H9 (cell line): Measurements from ENCODE around the gene TGDS. TPM values are rescaled to one million over a fixed set of nuclear protein-coding genes. Genes with fewer than 3 reads are reported as not detected.

Source experiments
- DNase-seq: peaks from one replicate; pipeline ENCODE4 v3.0.0-alpha.2; 2017
- H2AFZ ChIP-seq: one replicate; pipeline ENCODE4 v1.6.1; 2013; ENCODE audit warnings: mild to moderate bottlenecking, low read length, control low read depth, moderate library complexity
- H2AK5ac ChIP-seq: 2 replicates; pipeline ENCODE4 v1.6.1; 2013; ENCODE audit warnings: low read length, control low read depth, mixed read lengths; ENCODE audit not compliant: insufficient read length
- H2BK120ac ChIP-seq: one replicate; pipeline ENCODE4 v1.6.1; 2013; ENCODE audit warnings: low read depth, mild to moderate bottlenecking, low read length, control low read depth, inconsistent platforms; ENCODE audit not compliant: poor library complexity, severe bottlenecking
- H2BK12ac ChIP-seq: 2 replicates; pipeline ENCODE4 v1.6.1; 2013; ENCODE audit warnings: low read length, control low read depth, mixed read lengths, low read depth; ENCODE audit not compliant: insufficient read length
- H2BK15ac ChIP-seq: 2 replicates; pipeline ENCODE4 v1.6.1; 2013; ENCODE audit warnings: low read depth, low read length, control low read depth
- H2BK20ac ChIP-seq: one replicate; pipeline ENCODE4 v1.6.1; 2013; ENCODE audit warnings: low read depth, mild to moderate bottlenecking, low read length, control low read depth, inconsistent platforms; ENCODE audit not compliant: poor library complexity, severe bottlenecking
- H2BK5ac ChIP-seq: 2 replicates; pipeline ENCODE4 v1.6.1; 2013; ENCODE audit warnings: low read length, control low read depth, mixed read lengths; ENCODE audit not compliant: insufficient read length
- H3K14ac ChIP-seq: 2 replicates; pipeline ENCODE4 v1.6.1; 2013; ENCODE audit warnings: low read length, control low read depth; ENCODE audit not compliant: insufficient read depth
- H3K18ac ChIP-seq: 2 replicates; pipeline ENCODE4 v1.6.1; 2013; ENCODE audit warnings: low read depth, mild to moderate bottlenecking, mixed read lengths, low read length, control low read depth; ENCODE audit not compliant: insufficient read length
- H3K23ac ChIP-seq: 2 replicates; pipeline ENCODE4 v1.6.1; 2013; ENCODE audit warnings: low read length, control low read depth, mixed read lengths, low read depth; ENCODE audit not compliant: insufficient read length
- H3K23me2 ChIP-seq: 2 replicates; pipeline ENCODE4 v1.6.1; 2013; ENCODE audit warnings: low read depth, mild to moderate bottlenecking, mixed read lengths, low read length, control low read depth; ENCODE audit not compliant: insufficient read length, poor library complexity, severe bottlenecking
- H3K27ac ChIP-seq: 2 replicates; pipeline ENCODE4 v1.5.1; 2013; ENCODE audit warnings: low read length, control low read depth, mixed read lengths, low read depth; ENCODE audit not compliant: insufficient read length
- H3K27me3 ChIP-seq: 2 replicates; pipeline ENCODE4 v1.6.1; 2013; ENCODE audit warnings: low read length, control low read depth, inconsistent platforms; ENCODE audit not compliant: insufficient read depth
- H3K4ac ChIP-seq: 2 replicates; pipeline ENCODE4 v1.6.1; 2013; ENCODE audit warnings: low read depth, mild to moderate bottlenecking, control low read depth, inconsistent platforms, low read length, moderate library complexity
- H3K4me1 ChIP-seq: 2 replicates; pipeline ENCODE4 v1.6.1; 2013; ENCODE audit warnings: low read length, control low read depth, inconsistent platforms; ENCODE audit not compliant: insufficient read depth
- H3K4me2 ChIP-seq: 2 replicates; pipeline ENCODE4 v1.6.1; 2013; ENCODE audit warnings: low read length, control low read depth, mixed read lengths; ENCODE audit not compliant: insufficient read length, insufficient read depth
- H3K56ac ChIP-seq: 2 replicates; pipeline ENCODE4 v1.6.1; 2013; ENCODE audit warnings: low read depth, mild to moderate bottlenecking, mixed read lengths, low read length, control low read depth; ENCODE audit not compliant: insufficient read length
- H3K79me1 ChIP-seq: 2 replicates; pipeline ENCODE4 v1.6.1; 2013; ENCODE audit warnings: low read depth, mild to moderate bottlenecking, moderate library complexity, low read length, control low read depth, inconsistent platforms; ENCODE audit not compliant: insufficient read depth, poor library complexity, severe bottlenecking
- H3K79me2 ChIP-seq: 2 replicates; pipeline ENCODE4 v1.6.1; 2013; ENCODE audit warnings: low read length, control low read depth, inconsistent platforms; ENCODE audit not compliant: insufficient read depth
- H3K9ac ChIP-seq: 2 replicates; pipeline ENCODE4 v1.6.1; 2013; ENCODE audit warnings: low read length, control low read depth, mixed read lengths; ENCODE audit not compliant: insufficient read length; ENCODE audit errors: extremely low read depth
- H3K9me3 ChIP-seq: one replicate; pipeline ENCODE4 v1.6.1; 2013; ENCODE audit warnings: low read depth, low read length, inconsistent platforms; ENCODE audit not compliant: control insufficient read depth
- H3T11ph ChIP-seq: one replicate; pipeline ENCODE4 v1.6.1; 2013; ENCODE audit warnings: mild to moderate bottlenecking, low read length, control low read depth, inconsistent platforms
- H4K20me1 ChIP-seq: one replicate; pipeline ENCODE4 v1.6.1; 2013; ENCODE audit not compliant: control insufficient read depth, insufficient read length, insufficient read depth
- H4K5ac ChIP-seq: 2 replicates; pipeline ENCODE4 v1.6.1; 2013; ENCODE audit warnings: low read depth, mild to moderate bottlenecking, mixed read lengths, low read length, control low read depth; ENCODE audit not compliant: insufficient read length
- H4K8ac ChIP-seq: replicated peaks from 2 replicates; pipeline ENCODE4 v1.6.1; 2013; ENCODE audit warnings: low read length, control low read depth, mixed read lengths, low read depth; ENCODE audit not compliant: insufficient read length
- H4K91ac ChIP-seq: 2 replicates; pipeline ENCODE4 v1.6.1; 2013; ENCODE audit warnings: low read depth, mild to moderate bottlenecking, moderate library complexity, mixed read lengths, low read length, control low read depth; ENCODE audit not compliant: insufficient read length
- H3K27ac Mint-ChIP-seq, 3 experiments: 2 replicates in 2 of 3; 3 replicates in 1 of 3; pipeline ENCODE4 v1.8.0; 2020 to 2021; ENCODE audit warnings: mixed read lengths in 3 of 3, mild to moderate bottlenecking in 1 of 3, moderate library complexity in 1 of 3
- H3K27me3 Mint-ChIP-seq: 2 replicates; pipeline ENCODE4 v1.8.0; 2021; ENCODE audit warnings: low read depth, mild to moderate bottlenecking, moderate library complexity, mixed read lengths
- H3K36me3 Mint-ChIP-seq, 3 experiments: 2 replicates in 2 of 3; 3 replicates in 1 of 3; pipeline ENCODE4 v1.8.0; 2020 to 2021; ENCODE audit warnings: low read depth in 3 of 3, mixed read lengths in 3 of 3; ENCODE audit not compliant: insufficient read depth in 1 of 3
- H3K4me1 Mint-ChIP-seq, 2 experiments: 2 replicates each; pipeline ENCODE4 v1.8.0; 2020; ENCODE audit warnings: mixed read lengths in 2 of 2
- H3K4me3 Mint-ChIP-seq, 2 experiments: 2 replicates in 1 of 2; 3 replicates in 1 of 2; pipeline ENCODE4 v1.8.0; 2020 to 2021; ENCODE audit warnings: mild to moderate bottlenecking in 2 of 2, mixed read lengths in 2 of 2, moderate library complexity in 1 of 2
- H3K9me3 Mint-ChIP-seq, 2 experiments: 2 replicates in 1 of 2; 3 replicates in 1 of 2; pipeline ENCODE4 v1.8.0; 2020; ENCODE audit warnings: mild to moderate bottlenecking in 2 of 2, mixed read lengths in 2 of 2, moderate library complexity in 1 of 2
- CTCF ChIP-seq: fragments of 200-600 bp; sonication (generic); conservative IDR thresholded peaks from 3 replicates; pipeline ENCODE4 v1.8.0; 2021; ENCODE audit warnings: antibody characterized with exemption, mild to moderate bottlenecking
- WGBS: extraction: QIAGEN DNeasy Blood & Tissue Kit; methylation state at CpG from one replicate; pipeline ENCODE4 v1.1.7; 2013; ENCODE audit warnings: missing lambda C conversion rate, low lambda C conversion rate, mixed read lengths; ENCODE audit not compliant: insufficient read length; ENCODE audit errors: extremely low coverage; 5-methylcytosine and 5-hydroxymethylcytosine counted together
- total RNA-seq: library from RNA; stranded (reverse); gene quantifications from 2 replicates; pipeline ENCODE4 v1.2.1, GENCODE V29; 2021

Gene TGDS
- total RNA-seq, 1 experiment from 2014 or later = 13.9 TPM

DNA sequence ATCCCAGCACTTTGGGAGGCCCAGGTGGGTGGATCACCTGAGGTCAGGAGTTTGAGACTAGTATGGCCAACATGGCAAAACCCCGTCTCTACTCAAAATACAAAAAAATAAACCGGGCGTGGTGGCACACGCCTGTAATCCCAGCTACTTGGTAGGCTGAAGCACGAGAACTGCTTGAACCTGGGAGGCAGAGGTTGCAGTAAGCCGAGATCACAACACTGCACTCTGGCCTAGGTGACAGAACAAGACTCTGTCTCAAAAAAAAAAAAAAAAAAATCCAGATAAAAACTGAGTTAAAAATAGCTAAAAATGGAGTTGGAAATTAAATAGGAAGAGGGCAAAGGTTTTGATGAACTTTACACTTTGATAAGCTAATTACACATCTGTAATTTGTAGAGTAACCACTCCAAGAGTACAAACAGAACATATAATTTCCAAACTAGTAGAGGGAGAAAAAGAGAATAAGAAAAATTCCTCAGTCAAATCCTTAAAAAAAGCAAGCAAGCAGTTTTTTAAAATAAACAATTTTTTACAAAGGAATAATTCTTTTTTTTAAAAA is 10.3 kb downstream of the TGDS start:
- Histone ChIP-seq H3K14ac (no peak overlapping the region), H3K4ac (no peak overlapping the region), H4K20me1 (no peaks in the 10 kb centered on the region), H3K23ac (no peak overlapping the region), H3T11ph (no peak overlapping the region), H4K5ac (no peak overlapping the region), H3K27me3 (no peaks in the 10 kb centered on the region), H3K56ac (no peak overlapping the region), H3K79me1 (no peaks in the 10 kb centered on the region), H2BK12ac (no peak overlapping the region), H4K91ac (no peak overlapping the region), H2BK15ac (no peak overlapping the region), H3K4me1 (no peaks in the 10 kb centered on the region), H3K23me2 (no peaks in the 10 kb centered on the region), H3K18ac (no peak overlapping the region), H3K27ac (no peak overlapping the region), H2BK20ac (no peak overlapping the region), H3K79me2 (no peaks in the 10 kb centered on the region), H2AK5ac (no peak overlapping the region), H4K8ac (no peak overlapping the region), H2AFZ (no peak overlapping the region), H3K9ac (no peak overlapping the region), H2BK5ac (no peak overlapping the region), H2BK120ac (no peak overlapping the region), H3K4me2 (no peak overlapping the region), H3K9me3 (no peaks in the 10 kb centered on the region)
- H3K4me3 Mint-ChIP-seq = no peak overlapping the region
- H3K27ac Mint-ChIP-seq = no peak overlapping the region; a peak in 1 of 7 replicates
- no CpG with 5 or more reads among the region's 6 CpGs for WGBS
- peaks cover 40 to 73% (median 60%) of the 10 kb centered on the region in 3 experiments for H3K36me3 Mint-ChIP-seq
- no peak for DNase-seq
- no peaks in the 10 kb centered on the region for H3K27me3 Mint-ChIP-seq
- peaks cover 0 to 2% of the 10 kb centered on the region in 2 experiments; a peak in 1 of 5 replicates for H3K9me3 Mint-ChIP-seq
- TF ChIP-seq CTCF = no peak
- H3K4me1 Mint-ChIP-seq = no peaks in the 10 kb centered on the region
